Left kidney (tissue), 2 donors: Measurements from ENCODE around the gene SYN1. TPM values are rescaled to one million over a fixed set of nuclear protein-coding genes. Genes with fewer than 3 reads are reported as not detected.

Experiments used
- DNase-seq: peaks from one replicate; pipeline ENCODE4 v3.0.0-alpha.2; 2013
- polyA plus RNA-seq: library from polyadenylated mRNA; unstranded; fragments of 120-200 nt; gene quantifications from one replicate; pipeline ENCODE4 v1.2.1, GENCODE V29; 2013; ENCODE audit not compliant: insufficient read length

The SYN1 gene
- polyA plus RNA-seq, 1 donor = 6.5 TPM

DNA sequence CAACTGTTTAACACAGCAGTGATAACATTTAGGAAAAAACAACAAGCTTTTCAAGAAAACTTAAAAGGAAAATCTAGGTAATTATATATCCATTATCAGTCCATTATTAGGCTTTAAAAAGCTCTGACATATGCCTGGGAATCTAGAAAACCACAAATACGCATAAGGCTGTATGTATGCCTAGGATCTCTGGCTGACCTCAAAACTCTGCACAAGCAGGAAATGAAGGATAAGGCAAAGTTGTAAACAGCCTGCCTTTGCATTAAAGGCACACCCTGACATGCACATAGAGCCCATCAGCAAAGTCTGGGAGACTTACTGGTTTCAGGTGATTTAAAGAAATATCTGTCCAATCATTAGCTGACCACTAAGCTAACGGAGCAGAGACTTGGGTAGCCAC is 23.4 kb downstream of the SYN1 start:
- DNase-seq = no peak

GRCh38 chrX:47595716-47596251 is 23.9 kb downstream of the SYN1 start:
- no peak for DNase-seq

DNA sequence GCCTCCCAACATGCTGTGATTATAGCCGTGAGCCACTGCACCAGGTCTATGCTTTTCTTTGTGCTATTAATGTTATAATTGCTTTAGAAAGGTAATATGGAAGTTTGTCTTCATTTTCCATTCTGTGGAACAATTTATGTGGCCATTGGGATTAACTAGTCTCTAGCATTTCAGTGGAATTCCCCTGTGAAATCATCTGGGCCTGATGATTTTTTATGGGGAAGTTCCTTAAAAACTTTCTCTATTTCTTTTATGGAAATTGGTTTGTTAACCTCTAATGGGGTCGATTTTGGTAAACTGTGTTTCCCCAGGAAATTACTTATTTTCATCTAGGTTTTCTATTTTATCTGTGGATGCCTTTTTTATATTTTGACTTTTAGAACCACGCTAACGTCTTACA is 26.1 kb downstream of the SYN1 start:
- no peak for DNase-seq

DNA sequence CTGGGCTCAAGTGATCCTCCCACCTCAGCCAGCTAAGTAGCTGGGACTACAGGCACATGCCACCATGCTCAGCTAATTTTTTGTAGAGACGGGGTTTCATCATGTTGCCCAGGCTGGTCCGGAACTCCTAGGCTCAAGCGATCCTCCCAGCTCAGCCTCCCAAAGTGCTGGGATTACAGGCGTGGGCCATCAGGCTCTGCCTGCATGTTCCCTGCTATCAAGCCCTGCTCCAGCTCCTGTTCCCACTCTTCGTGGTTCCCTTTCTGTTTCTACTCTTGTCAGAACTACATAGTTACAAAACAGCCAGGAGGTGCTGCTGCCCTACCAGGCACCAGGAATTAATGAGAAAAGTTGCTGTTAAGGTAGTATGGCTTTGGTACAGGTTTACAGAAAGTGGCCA is 28.7 kb downstream of the SYN1 start:
- no peak for DNase-seq

DNA sequence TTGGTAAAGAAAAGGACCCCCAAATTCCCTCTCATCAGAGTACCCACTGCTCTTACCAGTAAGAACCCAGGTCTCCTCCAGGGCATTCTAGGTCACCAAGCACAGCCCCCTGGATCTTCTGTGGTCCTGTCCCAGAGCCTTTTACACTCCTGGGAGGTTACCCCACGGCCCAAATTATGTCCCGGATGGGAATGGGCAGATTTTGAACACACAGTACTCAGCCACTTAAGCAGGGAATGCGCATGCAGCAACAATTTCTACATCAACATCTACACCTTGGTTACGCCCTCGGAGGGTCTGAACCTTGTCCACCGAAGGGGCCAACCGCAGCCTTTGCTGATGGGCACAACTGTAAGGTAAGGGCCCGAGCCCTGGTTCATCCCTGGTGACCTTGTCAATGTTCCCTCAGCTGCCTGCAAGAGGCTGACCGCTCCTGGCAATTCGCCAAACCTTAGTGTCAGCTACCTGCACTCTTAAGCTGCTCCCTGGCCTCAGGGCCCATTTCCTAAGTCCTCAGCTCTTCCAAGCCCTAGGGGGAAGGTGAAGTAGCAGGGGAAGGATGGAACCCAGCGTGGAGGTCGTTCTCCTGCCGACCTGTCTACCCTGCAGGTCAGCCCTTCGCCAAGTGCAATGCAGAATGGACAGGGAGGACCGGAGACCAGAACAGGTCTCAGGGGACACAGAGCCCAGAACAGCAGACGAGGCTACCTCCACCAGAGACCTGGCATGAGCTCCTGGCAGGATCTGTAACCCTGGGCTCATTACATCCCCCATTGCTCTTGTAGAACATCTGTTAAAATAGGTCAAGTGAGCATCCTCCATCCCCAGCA is 31.5 kb downstream of the SYN1 start:
- no peak for DNase-seq

GRCh38 chrX:47587091-47587891 is 32.4 kb downstream of the SYN1 start:
- DNase-seq = no peak

GRCh38 chrX:47586043-47586787 is 33.4 kb downstream of the SYN1 start:
- no peak for DNase-seq

GRCh38 chrX:47585273-47585672 is 34.4 kb downstream of the SYN1 start:
- no peak for DNase-seq

GRCh38 chrX:47584714-47585113 is 34.9 kb downstream of the SYN1 start:
- no peak for DNase-seq

DNA sequence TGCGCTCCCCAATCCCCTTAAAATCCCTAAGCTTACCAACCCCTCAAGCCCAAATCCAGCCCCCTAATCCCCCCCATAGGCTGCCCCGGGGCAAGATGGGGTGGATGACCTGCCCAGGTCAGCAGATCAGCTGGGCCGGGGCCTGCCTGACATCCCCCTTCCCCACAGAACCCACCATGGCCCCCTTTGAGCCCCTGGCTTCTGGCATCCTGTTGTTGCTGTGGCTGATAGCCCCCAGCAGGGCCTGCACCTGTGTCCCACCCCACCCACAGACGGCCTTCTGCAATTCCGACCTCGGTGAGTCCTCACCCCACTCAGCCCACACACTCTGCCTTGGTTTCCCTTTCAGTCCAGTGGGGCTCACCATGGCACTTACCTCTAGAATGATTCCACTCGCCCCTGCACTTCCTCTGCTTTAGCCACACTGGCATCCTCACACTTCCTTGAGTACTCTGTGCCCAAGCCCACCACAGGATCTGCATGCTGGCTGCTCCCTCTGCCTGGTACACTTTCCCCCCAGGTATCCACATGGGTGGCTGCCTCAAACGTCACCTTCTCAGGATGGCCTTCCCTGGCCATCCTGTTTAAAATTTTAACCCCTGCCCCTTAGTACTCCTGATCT is 36.3 kb downstream of the SYN1 start:
- no peak for DNase-seq

GRCh38 chrX:47581731-47582647 is 37.7 kb downstream of the SYN1 start, which contains the start of gene TIMP1:
TIMP1 (plus strand) TSS chrX:47582436; CDS start chrX:47583416, 980 bp downstream.
- peak; percentile 76 for DNase-seq

DNA sequence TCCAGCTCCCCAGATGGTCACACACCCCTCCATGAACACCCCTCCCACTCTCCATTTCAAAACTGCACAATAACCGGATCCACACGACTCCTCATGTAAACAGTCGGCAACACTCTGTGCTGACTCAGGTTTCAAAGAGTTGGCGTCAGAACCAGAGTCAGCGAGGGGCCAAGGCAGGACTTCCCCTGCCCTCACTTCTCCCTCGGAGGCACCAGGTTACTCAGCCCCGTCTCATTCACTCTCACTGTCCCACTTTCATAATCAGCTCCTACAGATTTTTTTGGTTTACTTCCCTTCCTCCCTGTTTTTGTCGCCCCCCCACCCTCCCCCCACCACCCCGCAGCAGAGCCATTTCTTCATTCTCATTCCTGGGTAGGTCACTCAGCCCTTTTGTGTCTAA is 40.1 kb downstream of the SYN1 start:
- no peak for DNase-seq

- DNase-seq = no peak
Observed at GRCh38 chrX:47578692-47579091, 41.0 kb downstream of the SYN1 start.

DNA sequence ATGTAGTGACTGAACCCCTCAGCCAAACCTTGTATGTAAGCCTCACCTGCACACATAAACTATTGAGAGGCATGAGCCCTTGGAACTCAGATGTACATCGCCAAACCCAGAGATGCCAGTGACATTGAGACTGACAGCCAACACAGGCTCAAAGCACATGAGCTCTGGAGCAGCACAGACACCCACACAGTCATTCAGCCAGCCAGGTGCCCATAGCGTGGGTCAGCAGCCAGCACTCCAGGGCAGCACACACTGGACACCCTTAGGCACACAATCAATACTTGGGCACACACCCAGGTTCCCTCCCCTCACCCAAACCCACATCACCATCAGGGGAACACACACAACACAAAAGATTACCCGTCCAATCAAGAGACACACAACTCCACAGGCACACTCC is 41.8 kb downstream of the SYN1 start:
- no peak for DNase-seq

- no peak for DNase-seq
Observed at GRCh38 chrX:47577424-47577823, 42.2 kb downstream of the SYN1 start.

DNA sequence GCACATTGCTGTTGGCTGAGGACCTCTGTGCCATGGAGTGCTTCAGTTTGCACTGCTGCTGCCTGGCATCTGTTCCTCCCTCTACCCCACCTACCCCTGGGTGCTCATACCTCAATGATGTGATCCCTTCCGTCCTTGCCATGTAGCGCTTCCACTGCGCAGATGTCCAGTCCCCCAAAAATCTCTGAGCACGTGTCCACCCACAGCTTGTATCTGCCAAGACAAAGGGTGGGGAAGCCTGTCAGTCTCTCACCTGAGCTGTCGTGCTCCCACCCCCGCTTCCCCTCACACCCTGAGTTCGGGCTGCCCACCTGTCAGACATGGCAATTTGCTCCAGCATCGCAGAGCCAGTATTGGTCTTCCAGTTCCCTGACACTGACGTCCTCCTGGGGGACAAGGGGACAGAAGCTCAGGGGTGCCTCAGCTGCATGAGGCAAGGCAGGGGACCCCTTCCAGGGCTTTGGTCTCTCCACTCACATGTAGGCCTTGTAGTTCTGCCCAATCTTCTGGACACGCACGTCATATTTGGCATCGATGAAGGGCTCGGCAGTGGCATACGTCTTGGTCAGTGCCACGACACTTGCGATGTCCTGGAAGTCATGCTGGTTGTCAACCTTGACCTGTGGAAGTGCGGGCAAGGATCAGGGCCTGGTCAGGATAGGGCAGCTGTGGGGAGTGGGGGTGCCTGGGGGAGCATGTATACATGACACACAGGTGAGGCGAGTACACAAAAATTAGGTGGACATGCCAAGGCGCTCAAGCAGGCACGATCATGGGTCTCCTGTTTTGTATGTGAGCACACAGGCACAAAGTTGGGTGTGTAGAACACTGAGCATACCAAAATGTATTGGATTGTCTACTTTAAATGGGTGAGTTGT is 43.4 kb downstream of the SYN1 start:
- no peak for DNase-seq

DNA sequence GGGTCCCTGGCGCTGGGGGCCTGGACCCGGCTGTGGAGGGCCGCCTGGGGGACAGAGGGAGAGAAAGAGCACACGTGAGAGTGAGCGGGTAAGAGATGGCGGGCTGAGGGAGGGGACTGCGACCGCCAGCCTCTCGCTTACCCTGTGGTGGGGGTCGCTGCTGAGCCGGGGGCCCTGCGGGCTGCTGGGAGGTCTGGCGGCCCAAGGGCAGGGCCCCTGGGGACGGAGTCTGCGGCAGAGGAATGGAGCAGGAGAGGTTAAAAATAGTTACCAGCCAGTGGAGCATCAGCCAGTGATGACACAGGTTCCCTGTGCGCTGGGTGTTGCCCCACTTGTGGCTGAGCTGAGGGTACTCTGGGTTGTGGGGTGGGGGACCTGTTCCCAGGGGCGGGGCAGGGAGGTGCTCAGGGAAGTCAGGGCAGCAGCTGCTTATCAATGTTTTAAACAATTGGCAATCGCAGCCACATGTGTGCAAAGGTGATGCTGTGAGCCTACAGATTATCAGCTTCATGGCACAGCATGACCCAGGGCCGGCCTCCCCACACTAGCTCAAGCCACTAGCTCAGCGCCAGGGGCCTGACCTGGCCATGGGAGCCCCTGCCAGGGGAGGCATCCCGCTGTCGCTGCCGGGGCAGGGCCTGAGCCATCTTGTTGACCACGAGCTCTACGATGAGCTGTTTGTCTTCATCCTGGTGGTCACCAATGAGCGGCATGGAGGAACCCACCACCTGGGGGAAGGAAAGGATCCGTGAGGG is 44.9 kb downstream of the SYN1 start:
- DNase-seq = no peak

- DNase-seq = no peak
Observed at GRCh38 chrX:47574076-47574546, 45.5 kb downstream of the SYN1 start.
